ENCODE results near the gene CX3CL1. TPM values are rescaled to one million over a fixed set of nuclear protein-coding genes. Genes with fewer than 3 reads are reported as not detected.

The CX3CL1 gene
- total and polyA plus RNA-seq, 2 of the 13 experiments (the other 11 are each of a cell fraction or from before 2014, with no cell fraction given): 57.3 to 60.8 TPM

DNA sequence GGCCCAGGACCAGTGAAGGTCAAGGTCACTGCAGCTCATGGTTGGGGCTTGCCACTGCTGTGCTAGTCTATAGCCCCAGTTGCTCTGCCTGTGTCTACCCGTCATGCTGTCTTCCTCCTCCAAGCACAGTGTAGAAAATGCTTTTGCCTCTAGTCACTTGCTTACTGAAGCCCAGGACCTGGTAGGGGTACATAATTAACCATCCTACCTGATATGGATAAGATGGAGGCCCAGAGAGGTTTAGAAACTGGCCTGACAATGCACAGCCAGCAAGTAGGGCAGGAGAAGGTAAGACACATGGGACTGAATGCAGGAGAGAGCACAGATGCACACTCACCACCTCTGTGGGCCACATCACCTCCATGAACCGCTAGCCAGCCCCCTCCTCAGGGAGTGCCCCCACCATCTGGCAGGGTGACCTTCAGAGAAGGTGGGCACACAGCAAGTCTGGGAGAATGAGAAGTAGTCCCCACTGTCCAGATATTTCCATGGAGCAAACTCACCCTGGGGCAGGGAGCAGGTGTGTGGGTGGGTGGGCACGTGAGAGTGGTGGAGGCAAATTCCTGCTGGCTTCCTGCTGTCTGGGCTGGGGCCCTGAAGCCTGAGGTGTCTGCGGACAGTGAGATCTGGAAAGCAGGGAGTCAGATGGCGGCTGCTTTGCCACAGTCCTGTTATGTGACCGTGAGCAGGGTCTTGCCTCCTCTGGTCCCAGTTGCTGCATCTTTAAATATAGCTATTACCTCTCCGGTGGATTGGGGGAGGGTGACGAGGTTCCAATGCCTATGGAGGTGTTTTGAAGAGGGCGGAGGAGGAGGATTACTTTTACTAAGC, 1.0 kb downstream of the CX3CL1 start (continued):
- TF ChIP-seq, protein P1, sequence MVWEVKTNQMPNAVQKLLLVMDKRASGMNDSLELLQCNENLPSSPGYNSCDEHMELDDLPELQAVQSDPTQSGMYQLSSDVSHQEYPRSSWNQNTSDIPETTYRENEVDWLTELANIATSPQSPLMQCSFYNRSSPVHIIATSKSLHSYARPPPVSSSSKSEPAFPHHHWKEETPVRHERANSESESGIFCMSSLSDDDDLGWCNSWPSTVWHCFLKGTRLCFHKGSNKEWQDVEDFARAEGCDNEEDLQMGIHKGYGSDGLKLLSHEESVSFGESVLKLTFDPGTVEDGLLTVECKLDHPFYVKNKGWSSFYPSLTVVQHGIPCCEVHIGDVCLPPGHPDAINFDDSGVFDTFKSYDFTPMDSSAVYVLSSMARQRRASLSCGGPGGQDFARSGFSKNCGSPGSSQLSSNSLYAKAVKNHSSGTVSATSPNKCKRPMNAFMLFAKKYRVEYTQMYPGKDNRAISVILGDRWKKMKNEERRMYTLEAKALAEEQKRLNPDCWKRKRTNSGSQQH (CRISPR knock-in tag; IDR thresholded peaks at IDR 0.05; ENCODE audit: low read depth): peak; percentile 89
- TF ChIP-seq PCBP1 (IDR thresholded peaks at IDR 0.05; ENCODE audit: borderline replicate concordance, low read depth, low read length): no peak
- TF ChIP-seq, protein P2, sequence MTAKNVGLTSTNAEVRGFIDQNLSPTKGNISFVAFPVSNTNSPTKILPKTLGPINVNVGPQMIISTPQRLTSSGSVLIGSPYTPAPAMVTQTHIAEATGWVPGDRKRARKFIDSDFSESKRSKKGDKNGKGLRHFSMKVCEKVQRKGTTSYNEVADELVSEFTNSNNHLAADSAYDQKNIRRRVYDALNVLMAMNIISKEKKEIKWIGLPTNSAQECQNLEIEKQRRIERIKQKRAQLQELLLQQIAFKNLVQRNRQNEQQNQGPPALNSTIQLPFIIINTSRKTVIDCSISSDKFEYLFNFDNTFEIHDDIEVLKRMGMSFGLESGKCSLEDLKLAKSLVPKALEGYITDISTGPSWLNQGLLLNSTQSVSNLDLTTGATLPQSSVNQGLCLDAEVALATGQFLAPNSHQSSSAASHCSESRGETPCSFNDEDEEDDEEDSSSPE (CRISPR knock-in tag; IDR thresholded peaks at IDR 0.05): no peak; the same call in 1 of the 2 replicates
- TF ChIP-seq FLYWCH1 (CRISPR knock-in tag; IDR thresholded peaks at IDR 0.05): no peak
- no peak for TF ChIP-seq ZNF460 (CRISPR knock-in tag; IDR thresholded peaks at IDR 0.05; ENCODE audit: borderline replicate concordance)
- no peak; the same call in 1 of the 2 replicates for TF ChIP-seq SMAD3 (CRISPR knock-in tag; IDR thresholded peaks at IDR 0.05)
- no peak for TF ChIP-seq AGO1 (IDR thresholded peaks at IDR 0.05; ENCODE audit: low read depth, low read length, poor library complexity, severe bottlenecking)
- TF ChIP-seq, protein P3, sequence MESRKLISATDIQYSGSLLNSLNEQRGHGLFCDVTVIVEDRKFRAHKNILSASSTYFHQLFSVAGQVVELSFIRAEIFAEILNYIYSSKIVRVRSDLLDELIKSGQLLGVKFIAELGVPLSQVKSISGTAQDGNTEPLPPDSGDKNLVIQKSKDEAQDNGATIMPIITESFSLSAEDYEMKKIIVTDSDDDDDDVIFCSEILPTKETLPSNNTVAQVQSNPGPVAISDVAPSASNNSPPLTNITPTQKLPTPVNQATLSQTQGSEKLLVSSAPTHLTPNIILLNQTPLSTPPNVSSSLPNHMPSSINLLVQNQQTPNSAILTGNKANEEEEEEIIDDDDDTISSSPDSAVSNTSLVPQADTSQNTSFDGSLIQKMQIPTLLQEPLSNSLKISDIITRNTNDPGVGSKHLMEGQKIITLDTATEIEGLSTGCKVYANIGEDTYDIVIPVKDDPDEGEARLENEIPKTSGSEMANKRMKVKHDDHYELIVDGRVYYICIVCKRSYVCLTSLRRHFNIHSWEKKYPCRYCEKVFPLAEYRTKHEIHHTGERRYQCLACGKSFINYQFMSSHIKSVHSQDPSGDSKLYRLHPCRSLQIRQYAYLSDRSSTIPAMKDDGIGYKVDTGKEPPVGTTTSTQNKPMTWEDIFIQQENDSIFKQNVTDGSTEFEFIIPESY (CRISPR knock-in tag; IDR thresholded peaks at IDR 0.05): peak; percentile 70
- no peak for TF ChIP-seq SMARCC2 (IDR thresholded peaks at IDR 0.05)
- no peak for TF ChIP-seq NCOA2 (CRISPR knock-in tag; IDR thresholded peaks at IDR 0.05)
- peak; percentile 2; the same call in 1 of the 2 replicates for TF ChIP-seq ZNF274 (CRISPR knock-in tag; IDR thresholded peaks at IDR 0.05)
- TF ChIP-seq RARG (CRISPR knock-in tag; IDR thresholded peaks at IDR 0.05; ENCODE audit: low read depth): no peak
- TF ChIP-seq, protein P4, sequence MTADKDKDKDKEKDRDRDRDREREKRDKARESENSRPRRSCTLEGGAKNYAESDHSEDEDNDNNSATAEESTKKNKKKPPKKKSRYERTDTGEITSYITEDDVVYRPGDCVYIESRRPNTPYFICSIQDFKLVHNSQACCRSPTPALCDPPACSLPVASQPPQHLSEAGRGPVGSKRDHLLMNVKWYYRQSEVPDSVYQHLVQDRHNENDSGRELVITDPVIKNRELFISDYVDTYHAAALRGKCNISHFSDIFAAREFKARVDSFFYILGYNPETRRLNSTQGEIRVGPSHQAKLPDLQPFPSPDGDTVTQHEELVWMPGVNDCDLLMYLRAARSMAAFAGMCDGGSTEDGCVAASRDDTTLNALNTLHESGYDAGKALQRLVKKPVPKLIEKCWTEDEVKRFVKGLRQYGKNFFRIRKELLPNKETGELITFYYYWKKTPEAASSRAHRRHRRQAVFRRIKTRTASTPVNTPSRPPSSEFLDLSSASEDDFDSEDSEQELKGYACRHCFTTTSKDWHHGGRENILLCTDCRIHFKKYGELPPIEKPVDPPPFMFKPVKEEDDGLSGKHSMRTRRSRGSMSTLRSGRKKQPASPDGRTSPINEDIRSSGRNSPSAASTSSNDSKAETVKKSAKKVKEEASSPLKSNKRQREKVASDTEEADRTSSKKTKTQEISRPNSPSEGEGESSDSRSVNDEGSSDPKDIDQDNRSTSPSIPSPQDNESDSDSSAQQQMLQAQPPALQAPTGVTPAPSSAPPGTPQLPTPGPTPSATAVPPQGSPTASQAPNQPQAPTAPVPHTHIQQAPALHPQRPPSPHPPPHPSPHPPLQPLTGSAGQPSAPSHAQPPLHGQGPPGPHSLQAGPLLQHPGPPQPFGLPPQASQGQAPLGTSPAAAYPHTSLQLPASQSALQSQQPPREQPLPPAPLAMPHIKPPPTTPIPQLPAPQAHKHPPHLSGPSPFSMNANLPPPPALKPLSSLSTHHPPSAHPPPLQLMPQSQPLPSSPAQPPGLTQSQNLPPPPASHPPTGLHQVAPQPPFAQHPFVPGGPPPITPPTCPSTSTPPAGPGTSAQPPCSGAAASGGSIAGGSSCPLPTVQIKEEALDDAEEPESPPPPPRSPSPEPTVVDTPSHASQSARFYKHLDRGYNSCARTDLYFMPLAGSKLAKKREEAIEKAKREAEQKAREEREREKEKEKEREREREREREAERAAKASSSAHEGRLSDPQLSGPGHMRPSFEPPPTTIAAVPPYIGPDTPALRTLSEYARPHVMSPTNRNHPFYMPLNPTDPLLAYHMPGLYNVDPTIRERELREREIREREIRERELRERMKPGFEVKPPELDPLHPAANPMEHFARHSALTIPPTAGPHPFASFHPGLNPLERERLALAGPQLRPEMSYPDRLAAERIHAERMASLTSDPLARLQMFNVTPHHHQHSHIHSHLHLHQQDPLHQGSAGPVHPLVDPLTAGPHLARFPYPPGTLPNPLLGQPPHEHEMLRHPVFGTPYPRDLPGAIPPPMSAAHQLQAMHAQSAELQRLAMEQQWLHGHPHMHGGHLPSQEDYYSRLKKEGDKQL (CRISPR knock-in tag; IDR thresholded peaks at IDR 0.05; ENCODE audit: low read depth): no peak
- TF ChIP-seq HOXA7 (CRISPR knock-in tag; IDR thresholded peaks at IDR 0.05): no peak
- TF ChIP-seq ATF1 (CRISPR knock-in tag; IDR thresholded peaks at IDR 0.05): no peak
- TF ChIP-seq CEBPB (IDR thresholded peaks at IDR 0.05; ENCODE audit: borderline replicate concordance, low read depth, low read length): no peak
- no peak; the same call in 1 of the 2 replicates for TF ChIP-seq ZNF746 (CRISPR knock-in tag; IDR thresholded peaks at IDR 0.05)
- peak; percentile 73 for TF ChIP-seq ERF (CRISPR knock-in tag; IDR thresholded peaks at IDR 0.05)

Measured in HepG2 (cell line).